H9 (cell line): ENCODE measurements around the gene ZNF521. TPM values are rescaled to one million over a fixed set of nuclear protein-coding genes. Genes with fewer than 3 reads are reported as not detected.

Experiments
- DNase-seq: peaks from one replicate; pipeline ENCODE4 v3.0.0-alpha.2; 2017
- H2AFZ ChIP-seq: one replicate; pipeline ENCODE4 v1.6.1; 2013; ENCODE audit warnings: mild to moderate bottlenecking, low read length, control low read depth, moderate library complexity
- H2AK5ac ChIP-seq: 2 replicates; pipeline ENCODE4 v1.6.1; 2013; ENCODE audit warnings: low read length, control low read depth, mixed read lengths; ENCODE audit not compliant: insufficient read length
- H2BK120ac ChIP-seq: one replicate; pipeline ENCODE4 v1.6.1; 2013; ENCODE audit warnings: low read depth, mild to moderate bottlenecking, low read length, control low read depth, inconsistent platforms; ENCODE audit not compliant: poor library complexity, severe bottlenecking
- H2BK12ac ChIP-seq: 2 replicates; pipeline ENCODE4 v1.6.1; 2013; ENCODE audit warnings: low read length, control low read depth, mixed read lengths, low read depth; ENCODE audit not compliant: insufficient read length
- H2BK15ac ChIP-seq: 2 replicates; pipeline ENCODE4 v1.6.1; 2013; ENCODE audit warnings: low read depth, low read length, control low read depth
- H2BK20ac ChIP-seq: one replicate; pipeline ENCODE4 v1.6.1; 2013; ENCODE audit warnings: low read depth, mild to moderate bottlenecking, low read length, control low read depth, inconsistent platforms; ENCODE audit not compliant: poor library complexity, severe bottlenecking
- H2BK5ac ChIP-seq: 2 replicates; pipeline ENCODE4 v1.6.1; 2013; ENCODE audit warnings: low read length, control low read depth, mixed read lengths; ENCODE audit not compliant: insufficient read length
- H3K14ac ChIP-seq: 2 replicates; pipeline ENCODE4 v1.6.1; 2013; ENCODE audit warnings: low read length, control low read depth; ENCODE audit not compliant: insufficient read depth
- H3K18ac ChIP-seq: 2 replicates; pipeline ENCODE4 v1.6.1; 2013; ENCODE audit warnings: low read depth, mild to moderate bottlenecking, mixed read lengths, low read length, control low read depth; ENCODE audit not compliant: insufficient read length
- H3K23ac ChIP-seq: 2 replicates; pipeline ENCODE4 v1.6.1; 2013; ENCODE audit warnings: low read length, control low read depth, mixed read lengths, low read depth; ENCODE audit not compliant: insufficient read length
- H3K23me2 ChIP-seq: 2 replicates; pipeline ENCODE4 v1.6.1; 2013; ENCODE audit warnings: low read depth, mild to moderate bottlenecking, mixed read lengths, low read length, control low read depth; ENCODE audit not compliant: insufficient read length, poor library complexity, severe bottlenecking
- H3K27ac ChIP-seq: 2 replicates; pipeline ENCODE4 v1.5.1; 2013; ENCODE audit warnings: low read length, control low read depth, mixed read lengths, low read depth; ENCODE audit not compliant: insufficient read length
- H3K27me3 ChIP-seq: 2 replicates; pipeline ENCODE4 v1.6.1; 2013; ENCODE audit warnings: low read length, control low read depth, inconsistent platforms; ENCODE audit not compliant: insufficient read depth
- H3K4ac ChIP-seq: 2 replicates; pipeline ENCODE4 v1.6.1; 2013; ENCODE audit warnings: low read depth, mild to moderate bottlenecking, control low read depth, inconsistent platforms, low read length, moderate library complexity
- H3K4me1 ChIP-seq: 2 replicates; pipeline ENCODE4 v1.6.1; 2013; ENCODE audit warnings: low read length, control low read depth, inconsistent platforms; ENCODE audit not compliant: insufficient read depth
- H3K4me2 ChIP-seq: 2 replicates; pipeline ENCODE4 v1.6.1; 2013; ENCODE audit warnings: low read length, control low read depth, mixed read lengths; ENCODE audit not compliant: insufficient read length, insufficient read depth
- H3K56ac ChIP-seq: 2 replicates; pipeline ENCODE4 v1.6.1; 2013; ENCODE audit warnings: low read depth, mild to moderate bottlenecking, mixed read lengths, low read length, control low read depth; ENCODE audit not compliant: insufficient read length
- H3K79me1 ChIP-seq: 2 replicates; pipeline ENCODE4 v1.6.1; 2013; ENCODE audit warnings: low read depth, mild to moderate bottlenecking, moderate library complexity, low read length, control low read depth, inconsistent platforms; ENCODE audit not compliant: insufficient read depth, poor library complexity, severe bottlenecking
- H3K79me2 ChIP-seq: 2 replicates; pipeline ENCODE4 v1.6.1; 2013; ENCODE audit warnings: low read length, control low read depth, inconsistent platforms; ENCODE audit not compliant: insufficient read depth
- H3K9ac ChIP-seq: 2 replicates; pipeline ENCODE4 v1.6.1; 2013; ENCODE audit warnings: low read length, control low read depth, mixed read lengths; ENCODE audit not compliant: insufficient read length; ENCODE audit errors: extremely low read depth
- H3K9me3 ChIP-seq: one replicate; pipeline ENCODE4 v1.6.1; 2013; ENCODE audit warnings: low read depth, low read length, inconsistent platforms; ENCODE audit not compliant: control insufficient read depth
- H3T11ph ChIP-seq: one replicate; pipeline ENCODE4 v1.6.1; 2013; ENCODE audit warnings: mild to moderate bottlenecking, low read length, control low read depth, inconsistent platforms
- H4K20me1 ChIP-seq: one replicate; pipeline ENCODE4 v1.6.1; 2013; ENCODE audit not compliant: control insufficient read depth, insufficient read length, insufficient read depth
- H4K5ac ChIP-seq: 2 replicates; pipeline ENCODE4 v1.6.1; 2013; ENCODE audit warnings: low read depth, mild to moderate bottlenecking, mixed read lengths, low read length, control low read depth; ENCODE audit not compliant: insufficient read length
- H4K8ac ChIP-seq: replicated peaks from 2 replicates; pipeline ENCODE4 v1.6.1; 2013; ENCODE audit warnings: low read length, control low read depth, mixed read lengths, low read depth; ENCODE audit not compliant: insufficient read length
- H4K91ac ChIP-seq: 2 replicates; pipeline ENCODE4 v1.6.1; 2013; ENCODE audit warnings: low read depth, mild to moderate bottlenecking, moderate library complexity, mixed read lengths, low read length, control low read depth; ENCODE audit not compliant: insufficient read length
- H3K27ac Mint-ChIP-seq, 3 experiments: 2 replicates in 2 of 3; 3 replicates in 1 of 3; pipeline ENCODE4 v1.8.0; 2020 to 2021; ENCODE audit warnings: mixed read lengths in 3 of 3, mild to moderate bottlenecking in 1 of 3, moderate library complexity in 1 of 3
- H3K27me3 Mint-ChIP-seq: 2 replicates; pipeline ENCODE4 v1.8.0; 2021; ENCODE audit warnings: low read depth, mild to moderate bottlenecking, moderate library complexity, mixed read lengths
- H3K36me3 Mint-ChIP-seq, 3 experiments: 2 replicates in 2 of 3; 3 replicates in 1 of 3; pipeline ENCODE4 v1.8.0; 2020 to 2021; ENCODE audit warnings: low read depth in 3 of 3, mixed read lengths in 3 of 3; ENCODE audit not compliant: insufficient read depth in 1 of 3
- H3K4me1 Mint-ChIP-seq, 2 experiments: 2 replicates each; pipeline ENCODE4 v1.8.0; 2020; ENCODE audit warnings: mixed read lengths in 2 of 2
- H3K4me3 Mint-ChIP-seq, 2 experiments: 2 replicates in 1 of 2; 3 replicates in 1 of 2; pipeline ENCODE4 v1.8.0; 2020 to 2021; ENCODE audit warnings: mild to moderate bottlenecking in 2 of 2, mixed read lengths in 2 of 2, moderate library complexity in 1 of 2
- H3K9me3 Mint-ChIP-seq, 2 experiments: 2 replicates in 1 of 2; 3 replicates in 1 of 2; pipeline ENCODE4 v1.8.0; 2020; ENCODE audit warnings: mild to moderate bottlenecking in 2 of 2, mixed read lengths in 2 of 2, moderate library complexity in 1 of 2
- WGBS: extraction: QIAGEN DNeasy Blood & Tissue Kit; methylation state at CpG from one replicate; pipeline ENCODE4 v1.1.7; 2013; ENCODE audit warnings: missing lambda C conversion rate, low lambda C conversion rate, mixed read lengths; ENCODE audit not compliant: insufficient read length; ENCODE audit errors: extremely low coverage; 5-methylcytosine and 5-hydroxymethylcytosine counted together
- total RNA-seq: library from RNA; stranded (reverse); gene quantifications from 2 replicates; pipeline ENCODE4 v1.2.1, GENCODE V29; 2021
- TF ChIP-seq, protein P1 (sequence below): fragments of 200-600 bp; sonication (generic); conservative IDR thresholded peaks from 3 replicates; pipeline ENCODE4 v1.8.0; 2021; ENCODE audit warnings: antibody characterized with exemption, mild to moderate bottlenecking

Gene ZNF521
- total RNA-seq, 1 experiment from 2014 or later: 3.3 TPM

DNA sequence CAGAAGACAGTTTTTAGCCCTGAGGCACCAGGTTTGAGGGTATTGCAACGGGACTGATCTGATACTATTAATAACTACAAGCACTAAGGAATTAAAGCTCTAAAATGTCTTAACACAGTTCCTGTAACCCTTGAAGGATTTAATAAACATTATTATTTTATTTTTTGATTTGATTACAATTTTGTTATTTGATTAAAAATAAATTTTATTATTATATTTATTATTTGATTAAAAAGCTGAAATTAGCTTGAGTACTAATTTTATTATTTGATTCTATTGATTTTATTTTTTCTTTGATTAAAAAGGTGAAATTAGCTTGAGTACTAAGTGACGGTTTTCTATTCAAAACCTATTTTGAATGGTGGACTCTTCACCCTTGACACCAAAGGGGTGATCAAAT is 307.3 kb downstream of the ZNF521 start:
- Histone ChIP-seq H3K79me1 (no peaks in the 10 kb centered on the region), H3T11ph (no peak overlapping the region), H3K23ac (no peak overlapping the region), H3K4me1 (peaks cover 4% of the 10 kb centered on the region; the same call in 1 of the 2 replicates), H2BK120ac (no peak overlapping the region), H3K14ac (no peak overlapping the region), H2AFZ (no peak overlapping the region), H3K18ac (no peak overlapping the region), H2BK15ac (no peak overlapping the region), H4K91ac (no peak overlapping the region), H3K56ac (no peak overlapping the region), H2BK12ac (no peak overlapping the region), H3K23me2 (no peaks in the 10 kb centered on the region), H3K27ac (no peak overlapping the region), H2BK20ac (no peak overlapping the region), H3K4me2 (no peak overlapping the region), H2BK5ac (no peak overlapping the region), H3K79me2 (no peaks in the 10 kb centered on the region), H3K9me3 (no peaks in the 10 kb centered on the region), H4K5ac (no peak overlapping the region), H4K20me1 (no peaks in the 10 kb centered on the region), H2AK5ac (no peak overlapping the region), H3K9ac (no peak overlapping the region), H3K4ac (no peak overlapping the region), H4K8ac (no peak overlapping the region), H3K27me3 (peaks cover 39% of the 10 kb centered on the region)
- TF ChIP-seq, protein P1, sequence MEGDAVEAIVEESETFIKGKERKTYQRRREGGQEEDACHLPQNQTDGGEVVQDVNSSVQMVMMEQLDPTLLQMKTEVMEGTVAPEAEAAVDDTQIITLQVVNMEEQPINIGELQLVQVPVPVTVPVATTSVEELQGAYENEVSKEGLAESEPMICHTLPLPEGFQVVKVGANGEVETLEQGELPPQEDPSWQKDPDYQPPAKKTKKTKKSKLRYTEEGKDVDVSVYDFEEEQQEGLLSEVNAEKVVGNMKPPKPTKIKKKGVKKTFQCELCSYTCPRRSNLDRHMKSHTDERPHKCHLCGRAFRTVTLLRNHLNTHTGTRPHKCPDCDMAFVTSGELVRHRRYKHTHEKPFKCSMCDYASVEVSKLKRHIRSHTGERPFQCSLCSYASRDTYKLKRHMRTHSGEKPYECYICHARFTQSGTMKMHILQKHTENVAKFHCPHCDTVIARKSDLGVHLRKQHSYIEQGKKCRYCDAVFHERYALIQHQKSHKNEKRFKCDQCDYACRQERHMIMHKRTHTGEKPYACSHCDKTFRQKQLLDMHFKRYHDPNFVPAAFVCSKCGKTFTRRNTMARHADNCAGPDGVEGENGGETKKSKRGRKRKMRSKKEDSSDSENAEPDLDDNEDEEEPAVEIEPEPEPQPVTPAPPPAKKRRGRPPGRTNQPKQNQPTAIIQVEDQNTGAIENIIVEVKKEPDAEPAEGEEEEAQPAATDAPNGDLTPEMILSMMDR: no peak
- no peak overlapping the region for H3K27ac Mint-ChIP-seq
- WGBS: no CpG with 5 or more reads among the region's 2 CpGs
- H3K4me1 Mint-ChIP-seq: peaks cover 33 to 43% of the 10 kb centered on the region in 2 experiments
- no peak for DNase-seq
- peaks cover 2 to 3% of the 10 kb centered on the region in 2 experiments; a peak in 2 of 5 replicates for H3K9me3 Mint-ChIP-seq
- H3K4me3 Mint-ChIP-seq: no peak overlapping the region
- no peaks in the 10 kb centered on the region for H3K36me3 Mint-ChIP-seq
- H3K27me3 Mint-ChIP-seq: peaks cover 47% of the 10 kb centered on the region
